DMS53 (cell line): ENCODE measurements around the gene FAM199X.
"Not testable (repeated sequence)": the region's sequence is repeated elsewhere in the genome, so short reads cannot be mapped to it uniquely, and the experiment has no call there.

Experiments
- DNase-seq: peaks from one replicate; lab custom pipeline; 2025; lab: John Stamatoyannopoulos, UW

Gene FAM199X

DNA sequence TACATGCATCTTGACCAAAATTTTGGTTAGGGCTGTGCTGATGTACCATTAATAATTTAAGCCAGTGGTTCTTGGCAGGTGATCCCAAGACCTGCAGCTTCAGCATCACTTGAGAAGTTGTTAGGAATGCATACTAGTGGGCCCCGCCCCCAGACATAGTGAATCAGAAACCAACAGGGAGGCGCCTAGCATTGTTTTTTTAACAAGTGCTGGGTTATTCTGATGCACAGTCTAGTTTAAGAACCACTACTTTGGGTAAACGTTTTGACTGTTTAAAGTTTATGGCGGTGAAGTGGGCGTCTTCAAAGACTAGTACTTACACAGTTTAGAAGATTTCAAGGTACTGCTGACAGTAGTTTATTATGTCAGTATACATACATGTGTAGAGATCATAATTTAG is 23.6 kb downstream of the FAM199X start:
- no peak for DNase-seq

DNA sequence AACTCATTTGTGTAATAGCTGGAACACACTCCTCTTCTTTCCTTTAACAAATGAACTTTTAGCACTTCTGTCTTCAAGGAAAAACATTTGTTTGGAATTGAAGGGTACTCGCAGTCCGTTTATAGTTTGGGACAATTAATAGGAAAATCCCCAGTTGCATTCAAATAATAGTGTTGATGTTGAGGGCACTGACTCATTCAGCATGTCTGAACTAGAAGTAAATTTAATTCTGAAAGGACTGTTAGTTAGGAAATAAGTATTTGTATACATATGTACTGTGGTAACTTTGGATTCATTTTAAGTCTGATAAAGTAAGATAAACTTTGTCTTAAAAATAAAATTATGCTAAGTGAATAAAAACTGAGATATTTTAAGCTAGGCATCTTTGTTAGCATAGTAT is 27.2 kb downstream of the FAM199X start:
- DNase-seq: no peak

DNA sequence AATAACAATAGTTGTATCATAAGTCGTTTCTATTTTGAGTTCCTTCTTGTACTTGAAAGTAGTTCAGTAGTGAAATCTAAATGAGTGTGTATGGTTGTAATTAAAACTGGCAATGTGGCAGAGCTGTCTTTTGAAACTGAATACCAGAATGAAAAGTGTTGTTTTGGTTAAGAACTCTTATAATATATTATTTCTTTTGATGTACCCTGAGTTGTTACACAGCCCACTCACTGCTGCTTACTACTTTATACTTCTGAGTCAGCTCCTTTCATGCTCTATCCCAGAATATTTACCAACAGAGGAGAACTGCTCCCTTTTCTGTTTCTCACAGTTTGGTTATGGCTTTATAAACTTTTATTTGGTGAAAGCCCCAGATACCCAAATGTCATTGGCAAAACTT is 28.8 kb downstream of the FAM199X start:
- no peak for DNase-seq

DNA sequence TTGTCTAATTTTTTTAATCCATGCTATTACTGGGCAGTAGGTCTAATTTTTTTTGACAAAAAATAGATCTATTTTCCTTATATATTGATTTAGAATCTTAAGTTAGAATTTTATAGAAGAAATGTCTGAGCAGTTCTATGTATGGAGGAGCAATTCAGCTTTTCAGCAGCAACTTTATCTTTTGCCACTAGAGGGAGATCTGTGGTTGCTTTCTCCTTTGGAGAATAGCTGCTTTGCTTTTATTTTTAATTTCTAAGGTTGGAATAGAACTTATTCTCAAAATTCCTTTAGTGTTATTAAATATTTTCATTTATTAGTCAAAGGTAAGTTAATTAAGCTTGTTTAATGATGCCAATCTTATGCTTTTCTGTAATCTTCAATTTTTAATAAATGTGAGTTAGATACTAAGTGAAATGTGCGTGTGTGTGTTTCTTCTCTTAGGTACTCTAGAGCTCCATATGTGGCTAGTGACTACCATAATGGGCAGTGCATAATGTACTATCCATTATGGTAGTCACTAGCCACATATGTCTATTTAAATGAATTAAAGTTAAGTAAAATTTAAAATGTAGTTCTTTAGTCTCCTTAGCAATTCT is 29.3 kb downstream of the FAM199X start:
- peak; percentile 49 for DNase-seq

DNA sequence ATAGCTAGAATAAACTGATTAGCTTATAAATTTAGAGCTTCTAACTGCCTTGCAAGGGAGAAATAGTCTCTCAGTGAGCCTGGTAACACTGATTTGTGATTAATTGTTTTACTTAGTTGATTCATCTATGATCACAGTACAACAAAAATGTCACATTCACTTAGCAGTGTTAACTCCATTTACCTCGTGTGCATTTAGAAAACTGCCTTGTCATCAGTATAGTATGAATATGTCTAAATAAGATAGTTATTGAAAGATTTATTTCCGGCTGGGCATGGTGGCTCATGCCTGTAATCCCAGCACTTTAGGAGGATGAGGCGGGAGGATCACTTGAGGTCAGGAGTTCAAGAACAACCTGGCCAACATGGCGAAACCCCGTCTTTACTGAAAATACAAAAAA is 39.3 kb downstream of the FAM199X start:
- DNase-seq: no peak

DNA sequence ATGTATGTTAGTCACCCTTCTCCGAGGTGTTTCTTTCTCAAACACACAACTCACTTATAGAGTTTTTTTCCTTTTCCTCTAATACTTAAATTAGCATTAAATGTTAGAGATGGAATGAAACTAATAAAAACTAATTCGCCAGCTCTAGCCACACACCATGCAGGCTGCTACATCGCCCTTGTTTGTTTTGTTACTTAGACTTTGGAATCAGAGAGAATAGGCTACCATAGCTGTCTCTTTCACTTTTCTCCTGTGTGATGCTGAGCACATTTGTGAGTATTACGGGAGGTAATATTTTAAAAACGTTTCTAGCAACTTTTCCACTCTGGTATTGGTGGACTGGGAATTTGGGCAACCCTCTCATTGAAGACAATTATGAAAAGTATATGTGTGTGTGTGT is 44.9 kb downstream of the FAM199X start:
- no peak for DNase-seq

DNA sequence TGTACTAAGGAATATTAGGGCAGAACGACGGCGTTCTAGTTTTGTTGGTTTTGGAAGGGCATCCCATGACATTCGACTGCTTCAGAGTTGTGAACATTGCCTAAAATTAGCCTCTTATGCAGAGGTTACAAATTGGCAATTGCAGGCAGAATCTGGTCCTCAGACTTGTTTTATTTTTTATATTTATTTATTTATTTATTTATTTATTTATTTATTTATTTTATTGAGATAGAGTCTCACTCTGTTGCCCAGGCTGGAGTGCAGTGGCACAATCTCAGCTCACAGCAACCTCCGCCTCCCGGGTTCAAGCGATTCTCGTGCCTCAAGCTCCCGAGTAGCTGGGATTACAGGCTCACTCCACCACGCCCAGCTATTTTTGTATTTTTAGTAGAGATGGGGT is 63.8 kb downstream of the FAM199X start:
- not testable (repeated sequence) for DNase-seq
